ENCODE results near the gene FCGR3A.
"Not testable (repeated sequence)": the region's sequence is repeated elsewhere in the genome, so short reads cannot be mapped to it uniquely, and the experiment has no call there.

The FCGR3A gene

GRCh38 chr1:161549652-161550051 lies at the start of gene FCGR3A:
Gene FCGR3A (minus strand): TSS chr1:161549818. CDS start chr1:161549736, 82 bp downstream.
- no peak for DNase-seq (ENCODE audit: low read depth)

DNA sequence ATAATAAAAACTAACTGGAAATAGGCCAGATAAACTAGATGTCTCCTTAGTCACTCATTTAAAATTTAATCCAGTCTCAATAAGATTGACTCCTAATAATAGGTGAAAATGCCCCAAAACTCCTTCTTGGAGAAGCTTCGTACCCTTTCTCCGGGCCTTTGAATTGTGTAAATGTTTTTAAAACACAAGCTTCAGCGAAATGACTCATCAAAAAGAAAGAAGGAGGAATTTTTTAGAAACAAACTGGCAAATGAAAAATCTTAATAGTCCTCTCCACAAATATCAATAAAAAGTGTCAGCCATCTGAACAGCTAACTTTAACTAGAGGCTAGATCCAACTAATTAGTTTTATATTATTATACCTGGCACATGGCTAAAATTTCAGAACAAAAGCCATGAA lies 47.5 kb upstream of the FCGR3A start:
- not testable (repeated sequence) for DNase-seq (ENCODE audit: low read depth)

DNA sequence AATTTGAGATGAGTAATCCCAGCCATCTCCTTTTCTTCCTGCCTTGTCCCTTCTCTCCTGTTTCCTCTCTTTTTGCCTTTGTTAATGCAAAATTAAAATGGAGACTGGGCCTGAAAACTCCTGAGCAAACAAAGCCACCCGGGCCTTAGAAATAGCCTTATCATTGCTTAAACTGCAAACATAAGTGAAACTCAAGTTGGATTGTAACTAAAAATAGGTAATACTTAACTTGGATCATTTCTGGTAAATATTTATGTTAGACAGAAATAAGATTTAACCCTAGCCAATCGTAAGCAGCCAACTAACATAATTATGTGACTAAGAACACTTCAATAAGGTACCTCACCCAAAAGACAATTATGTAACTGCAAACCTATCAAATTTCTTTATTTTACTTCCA lies 46.0 kb upstream of the FCGR3A start:
- not testable (repeated sequence) for DNase-seq (ENCODE audit: low read depth)

GRCh38 chr1:161595173-161595572 lies 45.6 kb upstream of the FCGR3A start:
- not testable (repeated sequence) for DNase-seq (ENCODE audit: low read depth)

DNA sequence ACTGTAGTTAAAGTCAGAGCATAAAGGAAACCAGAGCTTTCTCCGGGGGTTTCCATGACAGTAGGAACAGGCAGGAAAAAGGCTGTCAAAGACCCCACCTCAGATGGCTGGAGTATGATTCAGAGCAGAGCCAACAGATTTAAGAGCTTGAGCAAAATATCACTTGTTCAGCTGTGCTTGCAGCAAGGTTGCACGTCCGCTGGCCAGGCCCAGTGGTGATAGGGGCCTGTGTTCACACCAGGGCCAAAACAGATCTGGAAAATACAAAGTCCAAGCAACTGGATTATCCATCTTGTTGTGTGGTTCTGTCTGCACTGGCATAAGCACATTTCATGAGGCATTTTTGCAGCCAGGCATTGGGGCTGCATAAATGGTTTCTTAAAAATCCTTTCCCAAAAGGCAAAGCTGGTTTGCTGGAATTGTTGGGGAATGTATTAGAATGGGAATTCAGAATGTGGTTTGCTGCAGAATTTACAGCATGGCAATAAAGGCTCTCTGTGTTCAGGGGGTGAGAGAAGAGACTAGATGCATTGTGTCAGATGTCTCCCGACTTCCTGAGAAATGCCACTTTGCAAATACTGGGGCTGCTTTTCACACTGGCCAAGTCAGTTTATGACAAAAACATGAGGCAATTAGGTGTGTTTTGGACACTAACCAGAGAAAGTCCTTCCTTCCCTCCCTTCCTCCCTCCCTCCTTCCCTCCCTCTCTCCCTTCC lies 44.8 kb upstream of the FCGR3A start:
- DNase-seq (ENCODE audit: low read depth), result not testable (repeated sequence)

- not testable (repeated sequence) for DNase-seq (ENCODE audit: low read depth)
Observed at GRCh38 chr1:161593092-161593755, 43.6 kb upstream of the FCGR3A start.

- not testable (repeated sequence) for DNase-seq (ENCODE audit: low read depth)
Observed at GRCh38 chr1:161592586-161592985, 43.0 kb upstream of the FCGR3A start.

- not testable (repeated sequence) for DNase-seq (ENCODE audit: low read depth)
Observed at GRCh38 chr1:161589920-161590319, 40.3 kb upstream of the FCGR3A start.

DNA sequence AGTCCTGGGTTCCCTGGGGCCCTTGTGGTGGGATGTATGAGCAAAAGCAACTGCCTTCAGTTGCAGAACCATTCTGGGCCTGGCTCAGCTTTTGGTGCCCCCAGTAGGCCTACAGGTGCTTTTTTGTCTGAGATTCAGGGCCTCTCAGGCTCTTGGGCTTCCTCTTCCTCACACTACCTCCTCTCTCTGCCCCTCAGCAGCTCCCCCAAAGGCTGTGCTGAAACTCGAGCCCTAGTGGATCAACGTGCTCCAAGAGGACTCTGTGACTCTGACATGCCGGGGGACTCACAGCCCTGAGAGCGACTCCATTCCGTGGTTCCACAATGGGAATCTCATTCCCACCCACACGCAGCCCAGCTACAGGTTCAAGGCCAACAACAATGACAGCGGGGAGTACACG lies 39.7 kb upstream of the FCGR3A start:
- DNase-seq (ENCODE audit: low read depth), result not testable (repeated sequence)

GRCh38 chr1:161588596-161588995 lies 39.0 kb upstream of the FCGR3A start:
- DNase-seq (ENCODE audit: low read depth), result not testable (repeated sequence)

DNA sequence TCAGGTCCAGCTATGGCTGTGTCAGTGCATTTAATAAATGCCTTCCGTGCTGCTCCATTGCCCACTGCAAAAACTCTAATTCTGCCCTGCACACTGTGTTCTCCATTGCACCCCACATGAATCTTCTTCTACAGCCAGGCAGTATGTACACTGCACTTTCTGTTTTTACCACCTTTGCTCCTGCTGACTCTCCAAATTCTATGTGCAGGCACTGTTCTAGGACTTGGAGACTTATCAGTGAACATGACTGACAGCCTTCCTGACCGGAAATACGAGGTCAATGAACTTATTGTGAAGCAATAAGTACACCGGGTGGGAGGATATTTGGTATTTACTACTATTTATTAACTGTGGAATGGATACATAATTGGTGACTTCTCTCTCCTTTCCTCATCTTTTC lies 33.3 kb upstream of the FCGR3A start:
- not testable (repeated sequence) for DNase-seq (ENCODE audit: low read depth)

DNA sequence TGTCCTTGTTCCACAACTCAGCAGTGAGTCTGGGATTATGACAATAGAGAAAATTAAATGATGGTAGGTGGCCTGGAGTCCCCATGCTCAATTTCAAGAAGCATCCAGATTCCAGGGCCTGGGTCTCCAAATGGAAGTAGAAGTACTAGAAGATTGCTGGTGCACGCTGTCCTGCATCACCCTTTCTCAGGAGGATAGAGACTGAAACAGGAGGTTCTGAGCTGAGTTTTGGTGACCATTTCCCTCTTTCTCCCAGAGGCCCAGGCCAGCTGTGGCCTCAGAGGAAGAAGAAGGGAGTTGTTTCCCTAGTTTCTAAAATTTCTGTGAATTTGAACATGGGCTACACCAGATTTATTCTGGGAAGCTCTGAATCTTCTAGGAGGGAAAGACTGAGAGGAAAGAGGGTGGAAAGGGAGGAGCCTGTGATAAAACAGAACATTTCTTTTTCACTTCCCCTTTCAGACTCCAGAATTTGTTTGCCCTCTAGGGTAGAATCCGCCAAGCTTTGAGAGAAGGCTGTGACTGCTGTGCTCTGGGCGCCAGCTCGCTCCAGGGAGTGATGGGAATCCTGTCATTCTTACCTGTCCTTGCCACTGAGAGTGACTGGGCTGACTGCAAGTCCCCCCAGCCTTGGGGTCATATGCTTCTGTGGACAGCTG lies 31.4 kb upstream of the FCGR3A start:
- DNase-seq (ENCODE audit: low read depth), result not testable (repeated sequence)

DNA sequence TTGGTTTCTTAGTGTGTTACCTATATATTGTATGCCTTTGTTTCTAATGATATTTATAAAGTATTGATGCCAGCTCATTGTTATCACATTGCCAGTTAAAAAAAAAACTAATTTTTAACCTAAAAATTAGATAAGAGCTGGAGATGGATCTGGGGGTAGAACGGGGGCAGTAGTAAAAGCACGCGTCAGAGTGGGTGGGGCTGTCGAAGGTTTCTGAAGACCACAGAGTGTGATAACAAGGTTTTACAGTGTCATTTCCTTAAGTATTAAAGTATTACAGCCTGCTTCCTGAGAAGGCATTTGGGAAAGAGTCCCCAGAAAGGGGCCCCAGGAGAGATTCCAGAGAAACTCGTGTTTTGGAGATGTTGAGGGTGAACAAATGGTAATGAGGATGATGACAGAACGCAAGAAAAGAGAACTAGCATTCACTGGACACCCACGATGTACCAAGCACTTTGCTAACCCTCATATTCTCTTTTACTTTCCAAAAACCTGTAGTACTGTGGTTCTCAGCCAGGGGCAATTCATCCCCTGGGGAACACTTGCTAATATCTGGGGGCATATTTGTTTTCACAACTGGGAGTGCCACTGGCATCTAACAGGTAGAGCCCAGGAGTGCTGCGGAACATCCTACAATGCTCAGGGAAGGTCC lies 30.4 kb upstream of the FCGR3A start:
- DNase-seq (ENCODE audit: low read depth), result not testable (repeated sequence)

DNA sequence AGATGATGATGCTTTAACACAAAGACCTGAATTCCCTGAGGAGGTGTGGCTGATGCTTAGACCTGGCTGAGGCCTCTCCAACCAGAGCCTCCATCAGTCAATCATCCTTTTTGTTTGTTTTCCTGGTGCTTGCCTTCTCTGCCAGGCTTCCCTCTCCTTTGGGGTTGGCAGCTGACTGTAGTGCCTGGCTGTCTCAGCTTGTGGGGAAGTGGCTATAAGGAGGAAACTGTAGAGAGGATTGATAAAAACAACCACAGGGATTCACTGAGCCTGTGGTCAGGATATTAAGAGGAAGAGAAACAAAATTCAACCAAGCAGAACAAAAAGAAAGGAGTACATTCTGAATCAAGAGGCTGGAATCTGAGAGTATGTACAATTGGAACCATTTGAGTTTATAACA lies 27.1 kb upstream of the FCGR3A start:
- not testable (repeated sequence) for DNase-seq (ENCODE audit: low read depth)

- not testable (repeated sequence) for DNase-seq (ENCODE audit: low read depth)
Observed at GRCh38 chr1:161571703-161572102, 22.1 kb upstream of the FCGR3A start.

- DNase-seq (ENCODE audit: low read depth), result not testable (repeated sequence)
Observed at GRCh38 chr1:161566602-161566960, 17.0 kb upstream of the FCGR3A start.

GRCh38 chr1:161563522-161563921 lies 13.9 kb upstream of the FCGR3A start:
- not testable (repeated sequence) for DNase-seq (ENCODE audit: low read depth)

- not testable (repeated sequence) for DNase-seq (ENCODE audit: low read depth)
Observed at GRCh38 chr1:161562441-161562840, 12.8 kb upstream of the FCGR3A start.

DNA sequence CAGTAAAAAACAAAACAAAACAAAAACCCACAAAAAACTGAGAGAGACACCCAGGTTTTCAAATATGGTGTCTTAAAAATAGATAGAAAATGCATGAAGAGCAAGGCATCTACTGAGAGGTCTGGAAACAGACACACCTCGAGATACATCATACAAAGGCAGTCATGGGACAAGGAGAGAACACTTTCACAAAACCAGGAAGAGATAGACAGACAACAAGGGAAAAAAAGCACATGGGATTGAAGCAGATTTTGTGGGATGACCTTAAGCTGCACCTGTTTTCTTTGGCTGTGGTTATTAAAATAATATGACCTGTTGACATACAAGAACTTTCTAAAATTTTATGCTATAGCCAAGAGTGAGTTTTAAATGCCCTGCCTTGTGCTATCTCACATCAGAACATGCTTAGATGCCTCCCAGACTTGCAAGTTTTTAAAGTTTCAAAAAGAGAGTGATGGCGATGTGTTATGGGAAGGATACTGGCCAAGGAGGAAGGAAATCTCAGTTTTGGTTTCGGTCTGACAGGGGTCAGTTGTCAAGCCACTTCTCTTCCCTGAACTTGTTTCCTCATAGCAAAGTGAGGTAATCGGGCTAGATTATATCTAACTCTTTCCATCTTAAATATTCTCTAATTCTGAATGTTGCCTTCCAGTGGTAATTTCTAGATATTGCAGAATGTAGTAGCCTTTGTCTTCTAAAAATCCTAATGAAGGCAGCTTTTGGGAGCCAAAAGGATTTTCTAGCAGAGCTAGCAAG lies 11.5 kb upstream of the FCGR3A start:
- DNase-seq (ENCODE audit: low read depth), result not testable (repeated sequence)

DNA sequence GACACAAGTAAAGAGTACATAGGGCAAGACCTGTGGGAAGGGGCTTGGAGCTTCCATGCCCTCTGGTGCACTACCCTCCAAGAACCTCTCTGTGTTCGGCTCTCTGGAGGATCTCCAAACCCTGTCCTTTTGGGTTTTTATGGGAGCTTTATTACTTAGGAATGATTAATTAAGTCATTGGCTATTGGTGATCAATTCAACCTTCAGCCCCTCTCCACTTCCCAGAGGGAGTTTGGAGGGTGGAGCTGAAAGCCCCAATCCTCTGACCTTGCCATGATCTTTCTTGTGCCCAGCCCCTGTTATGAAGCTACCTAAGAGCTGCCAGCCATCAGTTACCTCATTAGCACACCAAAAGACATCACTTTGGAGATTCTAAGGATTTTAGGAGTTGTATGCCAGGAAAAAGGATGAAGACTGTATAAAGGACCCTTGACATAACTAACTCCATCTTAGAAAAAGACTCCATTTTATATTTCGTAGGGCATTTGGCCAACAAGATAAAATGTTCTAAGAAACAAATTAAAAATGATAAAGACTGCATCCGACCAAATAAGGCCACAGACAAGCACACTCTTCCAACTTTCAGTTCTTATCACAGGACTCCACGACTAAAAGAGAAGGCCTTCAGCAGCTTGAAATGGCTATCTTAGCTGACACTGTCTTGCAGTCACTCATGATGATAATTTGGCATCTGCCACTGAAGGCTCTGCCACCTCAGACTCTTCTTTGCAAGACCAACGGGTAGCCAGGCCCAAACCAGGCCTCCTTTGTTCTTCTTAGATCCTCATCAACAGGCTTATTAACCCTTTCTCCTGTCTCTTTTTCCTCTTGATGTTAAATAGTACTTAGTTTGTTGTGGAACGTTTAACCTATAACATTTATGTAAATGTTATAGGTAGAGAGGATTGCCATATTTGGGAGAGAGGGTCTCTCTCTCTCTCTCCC lies 8.2 kb upstream of the FCGR3A start:
- DNase-seq (ENCODE audit: low read depth), result not testable (repeated sequence)

Measured in stimulated activated CD8-positive, alpha-beta memory T cell treated with anti-CD3 and anti-CD28 coated beads, Interleukin-15, amount 100 ng/mL, for 24 hours (primary cell).